ENCODE data around the gene ZBTB3. TPM values are rescaled to one million over a fixed set of nuclear protein-coding genes. Genes with fewer than 3 reads are reported as not detected.

Gene ZBTB3
- total and polyA plus RNA-seq, 2 of the 13 experiments (the other 11 are each of a cell fraction or from before 2014, with no cell fraction given), result 3.4 to 5.2 TPM

GRCh38 chr11:62728171-62728988, 25.6 kb downstream of the ZBTB3 start, which contains the start of gene TTC9C (continued):
- TF ChIP-seq ZNF691 (CRISPR knock-in tag; IDR thresholded peaks at IDR 0.05; ENCODE audit: borderline replicate concordance, low read depth), result no peak
- no peak for TF ChIP-seq GRHL1 (CRISPR knock-in tag; conservative IDR thresholded peaks at IDR 0.05)
- TF ChIP-seq TEAD2 (CRISPR knock-in tag; IDR thresholded peaks at IDR 0.05), result no peak
- no peak for TF ChIP-seq ETV6 (CRISPR knock-in tag; conservative IDR thresholded peaks at IDR 0.05)
- no peak for TF ChIP-seq FUBP1 (CRISPR knock-in tag; IDR thresholded peaks at IDR 0.05; ENCODE audit: borderline replicate concordance)
- peak; percentile 88; the same call in 1 of the 2 replicates for TF ChIP-seq ZNF816 (CRISPR knock-in tag; IDR thresholded peaks at IDR 0.05; ENCODE audit: borderline replicate concordance)
- TF ChIP-seq TIGD3 (CRISPR knock-in tag; IDR thresholded peaks at IDR 0.05; ENCODE audit: borderline replicate concordance), result no peak
- TF ChIP-seq ZBTB25 (CRISPR knock-in tag; IDR thresholded peaks at IDR 0.05), result no peak
- no peak for TF ChIP-seq ZNF777 (CRISPR knock-in tag; IDR thresholded peaks at IDR 0.05)
- no peak for TF ChIP-seq ZNF180 (CRISPR knock-in tag; IDR thresholded peaks at IDR 0.05; ENCODE audit: borderline replicate concordance, low read depth)
- peak; percentile 90 for TF ChIP-seq KAT8 (CRISPR knock-in tag; IDR thresholded peaks at IDR 0.05)
- no peak for TF ChIP-seq GLMP (CRISPR knock-in tag; IDR thresholded peaks at IDR 0.05; ENCODE audit: borderline replicate concordance)
- TF ChIP-seq THAP11 (CRISPR knock-in tag; IDR thresholded peaks at IDR 0.05), result peak; percentile 83
- no peak for TF ChIP-seq ARNT (IDR thresholded peaks at IDR 0.05)
- TF ChIP-seq CHD4 (IDR thresholded peaks at IDR 0.05; ENCODE audit: borderline replicate concordance, low read length), result peak; percentile 77; the same call in 1 of the 2 replicates
- TF ChIP-seq ZNF720 (CRISPR knock-in tag; IDR thresholded peaks at IDR 0.05), result no peak
- no peak for TF ChIP-seq ZNF333 (CRISPR knock-in tag; IDR thresholded peaks at IDR 0.05; ENCODE audit: borderline replicate concordance)
- TF ChIP-seq MEIS2 (CRISPR knock-in tag; IDR thresholded peaks at IDR 0.05), result peak; percentile 44; the same call in 1 of the 2 replicates
